ENCODE data around the gene SELL.
"Not testable (repeated sequence)": the region's sequence is repeated elsewhere in the genome, so short reads cannot be mapped to it uniquely, and the experiment has no call there.

SELL gene

DNA sequence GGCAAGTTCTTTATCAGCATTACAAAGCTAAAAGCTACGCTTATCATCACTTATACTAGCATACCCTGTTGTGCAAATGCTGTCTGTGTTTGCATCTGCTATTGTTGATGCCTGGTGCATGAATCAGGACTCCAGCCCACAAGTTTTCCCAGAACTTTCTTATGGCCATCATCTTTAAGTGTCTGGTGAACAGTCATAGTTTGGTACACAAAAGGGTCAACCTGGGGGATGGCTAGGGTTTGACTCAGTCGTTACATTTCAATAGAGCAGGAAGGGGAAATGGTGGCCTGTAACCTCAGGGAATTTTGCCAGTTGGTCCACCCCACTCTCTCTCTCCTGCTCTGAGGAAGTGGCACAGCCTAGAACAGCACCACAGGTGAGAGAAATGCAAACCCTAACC, 35.4 kb downstream of the SELL start:
- DNase-seq (ENCODE audit: low read depth): no peak
- no peak for TF ChIP-seq POLR2A (IDR thresholded peaks at IDR 0.05; ENCODE audit: extremely low read depth, insufficient read length)
- TF ChIP-seq MYC (IDR thresholded peaks at IDR 0.05; ENCODE audit: low read depth, low read length): no peak
- no peak for TF ChIP-seq CTCF (IDR thresholded peaks at IDR 0.05; ENCODE audit: low read depth, low read length)
- TF ChIP-seq, protein P1, sequence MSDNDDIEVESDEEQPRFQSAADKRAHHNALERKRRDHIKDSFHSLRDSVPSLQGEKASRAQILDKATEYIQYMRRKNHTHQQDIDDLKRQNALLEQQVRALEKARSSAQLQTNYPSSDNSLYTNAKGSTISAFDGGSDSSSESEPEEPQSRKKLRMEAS (IDR thresholded peaks at IDR 0.05; ENCODE audit: low read depth, low read length): no peak
- H3K4me3 ChIP-seq (ENCODE audit: low read depth, low read length): no peak overlapping the region

DNA sequence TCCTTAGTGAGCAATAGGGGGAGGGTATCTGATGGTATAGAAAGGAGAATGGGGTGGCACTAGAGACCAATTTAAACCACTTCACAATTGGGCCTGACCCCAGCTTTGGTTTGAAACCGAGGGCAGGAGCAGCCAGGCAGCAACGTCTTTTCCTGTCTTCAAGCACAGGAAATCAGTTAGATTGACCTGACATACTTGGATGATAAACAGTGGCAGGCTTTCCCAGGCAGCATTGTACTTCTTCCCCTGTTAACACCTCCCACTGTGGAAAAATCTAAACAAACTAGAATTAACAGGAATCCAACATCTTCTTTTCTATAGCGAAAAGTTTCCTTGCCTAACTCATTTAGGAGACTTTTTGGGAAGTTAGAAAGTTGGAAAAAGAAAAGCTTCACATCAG, 40.6 kb downstream of the SELL start:
- H3K4me3 ChIP-seq (ENCODE audit: low read depth, low read length): no peak overlapping the region
- TF ChIP-seq, protein P1 (IDR thresholded peaks at IDR 0.05; ENCODE audit: low read depth, low read length): no peak
- TF ChIP-seq POLR2A (IDR thresholded peaks at IDR 0.05; ENCODE audit: extremely low read depth, insufficient read length) (no peak), CTCF (IDR thresholded peaks at IDR 0.05; ENCODE audit: low read depth, low read length) (no peak)
- no peak for DNase-seq (ENCODE audit: low read depth)

DNA sequence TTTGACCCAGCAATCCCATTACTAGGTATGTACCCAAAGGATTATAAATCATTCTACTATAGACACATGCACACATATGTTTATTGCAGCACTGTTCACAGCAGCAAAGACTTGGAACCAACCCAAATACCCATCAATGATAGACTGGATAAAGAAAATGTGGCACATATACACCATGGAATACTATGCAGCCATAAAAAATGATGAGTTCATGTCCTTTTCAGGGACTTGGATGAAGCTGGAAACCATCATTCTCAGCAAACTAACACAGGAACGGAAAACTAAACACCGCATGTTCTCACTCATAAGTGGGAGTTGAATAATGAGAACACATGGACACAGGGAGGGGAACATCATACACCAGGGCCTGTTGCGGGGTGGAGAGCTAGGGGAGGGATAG, 41.2 kb downstream of the SELL start:
- not testable (repeated sequence) for H3K4me3 ChIP-seq (ENCODE audit: low read depth, low read length); DNase-seq (ENCODE audit: low read depth)

DNA sequence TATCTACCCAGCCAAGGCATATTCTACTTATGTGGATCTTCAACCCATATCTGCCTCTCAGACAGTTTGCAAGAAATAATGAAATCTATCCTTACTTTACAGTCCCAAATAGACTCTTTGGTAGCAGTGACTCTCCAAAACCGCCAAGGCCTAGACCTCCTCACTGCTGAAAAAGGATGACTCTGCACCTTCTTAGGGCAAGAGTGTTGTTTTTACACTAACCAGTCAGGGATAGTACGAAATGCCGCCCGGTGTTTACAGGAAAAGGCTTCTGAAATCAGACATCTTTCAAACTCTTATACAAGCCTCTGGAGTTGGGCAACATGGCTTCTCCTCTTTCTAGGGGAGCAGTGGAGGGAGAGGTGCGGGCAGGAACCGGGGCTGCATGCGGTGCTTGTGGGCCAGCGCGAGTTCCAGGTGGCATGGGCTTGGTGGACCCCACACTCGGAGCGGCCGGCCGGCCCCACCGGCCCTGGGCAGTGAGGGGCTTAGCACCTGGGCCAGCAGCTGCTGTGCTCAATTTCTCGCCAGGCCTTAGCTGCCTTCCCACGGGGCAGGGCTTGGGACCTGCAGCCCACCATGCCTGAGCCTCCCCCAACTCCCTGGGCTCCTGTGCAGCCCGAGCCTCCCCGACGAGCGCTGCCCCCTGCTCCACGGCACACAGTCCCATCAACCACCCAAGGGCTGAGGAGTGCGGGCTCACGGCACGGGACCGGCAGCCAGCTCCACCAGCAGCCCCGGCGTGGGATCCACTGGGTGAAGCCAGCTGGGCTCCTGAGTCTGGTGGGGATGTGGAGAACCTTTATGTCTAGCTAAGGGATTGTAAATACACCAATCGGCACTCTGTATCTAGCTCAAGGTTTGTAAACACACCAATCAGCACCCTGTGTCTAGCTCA, 43.5 kb downstream of the SELL start:
- DNase-seq (ENCODE audit: low read depth); H3K4me3 ChIP-seq (ENCODE audit: low read depth, low read length): not testable (repeated sequence)

- not testable (repeated sequence) for H3K4me3 ChIP-seq (ENCODE audit: low read depth, low read length); DNase-seq (ENCODE audit: low read depth)
Observed at GRCh38 chr1:169667227-169667639, 44.2 kb downstream of the SELL start.

GRCh38 chr1:169662680-169663079, 48.7 kb downstream of the SELL start:
- H3K4me3 ChIP-seq (ENCODE audit: low read depth, low read length); DNase-seq (ENCODE audit: low read depth): not testable (repeated sequence)

DNA sequence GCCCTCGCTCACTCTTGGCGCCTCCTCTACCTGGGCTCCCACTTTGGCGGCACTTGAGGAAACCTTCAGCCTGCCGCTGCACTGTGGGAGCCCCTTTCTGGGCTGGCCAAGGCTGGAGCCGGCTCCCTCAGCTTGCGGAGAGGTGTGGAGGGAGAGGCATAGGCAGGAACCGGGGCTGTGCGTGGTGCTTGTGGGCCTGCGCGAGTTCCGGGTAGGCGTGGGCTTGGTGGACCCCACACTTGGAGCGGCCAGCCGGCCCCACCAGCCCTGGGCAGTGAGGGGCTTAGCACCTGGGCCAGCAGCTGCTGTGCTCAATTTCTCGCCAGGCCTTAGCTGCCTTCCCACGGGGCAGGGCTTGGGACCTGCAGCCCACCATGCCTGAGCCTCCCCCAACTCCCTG, 50.4 kb downstream of the SELL start:
- not testable (repeated sequence) for H3K4me3 ChIP-seq (ENCODE audit: low read depth, low read length); DNase-seq (ENCODE audit: low read depth)

GRCh38 chr1:169658777-169659176, 52.6 kb downstream of the SELL start:
- DNase-seq (ENCODE audit: low read depth): not testable (repeated sequence)

DNA sequence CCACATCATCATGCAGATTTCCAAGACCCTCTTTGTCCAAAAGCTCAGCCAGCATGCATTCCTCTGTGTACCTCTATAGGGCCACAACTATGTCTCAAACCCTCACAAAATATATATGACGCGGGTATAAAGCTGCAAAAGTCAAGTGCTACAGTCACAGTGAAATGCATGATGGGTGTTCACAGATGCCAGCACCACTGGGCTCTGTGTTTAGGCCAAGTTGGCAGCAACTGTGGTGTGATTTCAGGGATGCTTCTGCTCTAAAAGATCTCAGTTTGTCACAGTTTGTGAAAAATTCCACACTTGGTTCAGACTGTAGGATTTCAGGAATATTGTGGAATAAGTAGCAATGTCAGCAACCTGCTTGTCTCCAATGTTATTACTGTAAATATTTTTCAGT, 57.5 kb downstream of the SELL start:
- H3K4me3 ChIP-seq (ENCODE audit: low read depth, low read length): no peak overlapping the region
- TF ChIP-seq MYC (IDR thresholded peaks at IDR 0.05; ENCODE audit: low read depth, low read length): no peak
- no peak for TF ChIP-seq POLR2A (IDR thresholded peaks at IDR 0.05; ENCODE audit: extremely low read depth, insufficient read length)
- TF ChIP-seq CTCF (IDR thresholded peaks at IDR 0.05; ENCODE audit: low read depth, low read length): no peak
- TF ChIP-seq, protein P1 (IDR thresholded peaks at IDR 0.05; ENCODE audit: low read depth, low read length): no peak
- no peak for DNase-seq (ENCODE audit: low read depth)

More at GRCh38 chr1:169658777-169659176, 52.6 kb downstream of the SELL start:
- not testable (repeated sequence) for H3K4me3 ChIP-seq (ENCODE audit: low read depth, low read length)
